Measurements from ENCODE around the gene SLC22A4.

SLC22A4 gene

DNA sequence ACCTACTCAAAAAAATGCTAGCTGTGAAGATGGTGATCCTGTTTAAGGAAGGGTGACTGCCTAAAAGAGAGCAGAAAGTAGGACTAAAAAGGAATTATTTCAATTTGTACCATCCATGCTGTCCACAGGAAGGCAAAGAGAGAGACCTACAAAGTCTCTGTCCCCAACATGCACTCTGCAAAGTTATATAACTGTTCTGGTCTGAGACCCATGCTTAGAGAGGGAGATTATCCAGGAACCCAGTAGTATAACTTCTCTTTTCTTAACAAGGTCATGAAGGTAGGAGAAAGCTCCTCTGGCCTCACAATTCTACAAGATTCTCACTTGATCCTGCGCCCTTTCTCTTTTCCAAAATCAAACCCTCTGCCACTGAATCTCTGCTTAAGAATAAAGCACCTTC, 25.8 kb downstream of the SLC22A4 start:
- no peak for TF ChIP-seq CTCF (IDR thresholded peaks at IDR 0.05; ENCODE audit: insufficient read depth, missing control alignments)
- no peak for FAIRE-seq
- DNase-seq (ENCODE audit: insufficient read length, low spot score) = no peak

DNA sequence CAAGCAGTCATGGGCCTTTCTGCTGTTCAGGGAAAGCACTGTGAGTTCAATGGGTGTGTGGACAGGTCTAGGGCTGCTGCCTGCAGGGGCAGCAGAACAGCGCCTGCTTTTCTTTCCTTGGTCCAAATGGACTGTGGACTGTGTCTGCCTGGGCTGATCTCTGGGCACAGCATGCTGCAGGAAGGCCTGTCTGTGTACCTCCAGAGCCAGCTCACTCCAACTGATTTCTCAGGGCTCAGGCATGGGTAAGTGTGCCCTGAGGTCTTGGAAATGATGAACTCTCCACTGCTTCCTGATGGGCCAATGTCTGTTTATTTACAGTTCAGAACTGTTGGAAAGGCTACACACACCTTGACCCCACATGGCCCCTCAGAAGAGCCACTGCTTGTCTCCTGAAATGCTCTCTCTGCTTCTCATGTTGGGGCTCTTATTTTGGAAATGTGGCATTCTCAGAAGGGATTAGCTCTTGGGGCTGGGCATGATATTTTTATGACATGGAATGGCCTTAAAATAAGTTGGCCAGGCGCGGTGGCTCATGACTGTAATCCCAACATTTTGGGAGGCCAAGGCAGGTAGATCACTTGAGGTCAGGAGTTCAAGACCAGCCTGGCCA, 27.0 kb downstream of the SLC22A4 start:
- no peak for FAIRE-seq
- no peak for TF ChIP-seq CTCF (IDR thresholded peaks at IDR 0.05; ENCODE audit: insufficient read depth, missing control alignments)
- no peak for DNase-seq (ENCODE audit: insufficient read length, low spot score)

- TF ChIP-seq CTCF (IDR thresholded peaks at IDR 0.05; ENCODE audit: insufficient read depth, missing control alignments) = no peak
- no peak for FAIRE-seq
Measured at GRCh38 chr5:132322266-132322665, 28.1 kb downstream of the SLC22A4 start.

GRCh38 chr5:132323202-132323601, 29.0 kb downstream of the SLC22A4 start:
- TF ChIP-seq CTCF (IDR thresholded peaks at IDR 0.05; ENCODE audit: insufficient read depth, missing control alignments) = no peak
- FAIRE-seq = no peak
- DNase-seq (ENCODE audit: insufficient read length, low spot score) = no peak

More at GRCh38 chr5:132322266-132322665, 28.1 kb downstream of the SLC22A4 start:
- no peak for DNase-seq (ENCODE audit: insufficient read length, low spot score)

- FAIRE-seq (no peak), DNase-seq (ENCODE audit: insufficient read length, low spot score) (no peak)
- no peak for TF ChIP-seq CTCF (IDR thresholded peaks at IDR 0.05; ENCODE audit: insufficient read depth, missing control alignments)
Measured at GRCh38 chr5:132325691-132326090, 31.5 kb downstream of the SLC22A4 start.

- DNase-seq (ENCODE audit: insufficient read length, low spot score) = no peak
- no peak for TF ChIP-seq CTCF (IDR thresholded peaks at IDR 0.05; ENCODE audit: insufficient read depth, missing control alignments)
- FAIRE-seq = no peak
Measured at GRCh38 chr5:132327252-132327955, 33.2 kb downstream of the SLC22A4 start.

DNA sequence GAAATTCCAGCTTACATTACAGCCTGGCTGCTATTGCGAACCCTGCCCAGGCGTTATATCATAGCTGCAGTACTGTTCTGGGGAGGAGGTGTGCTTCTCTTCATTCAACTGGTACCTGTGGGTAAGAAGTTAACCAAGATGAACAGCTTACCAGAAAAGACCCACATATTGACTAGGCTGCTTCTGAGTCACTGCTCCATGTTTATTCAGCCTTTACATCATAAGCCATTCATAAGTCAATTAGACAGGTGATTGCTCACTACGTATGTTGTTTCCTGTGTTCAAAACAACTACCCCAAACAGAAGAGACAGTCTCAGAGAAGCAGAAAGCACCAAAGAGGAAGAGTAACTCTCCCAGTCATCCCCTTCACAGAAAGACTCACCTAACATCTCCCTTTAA, 40.6 kb downstream of the SLC22A4 start:
- FAIRE-seq (no peak), DNase-seq (ENCODE audit: insufficient read length, low spot score) (no peak)
- TF ChIP-seq CTCF (IDR thresholded peaks at IDR 0.05; ENCODE audit: insufficient read depth, missing control alignments) = no peak

Data from D721Med (cell line).